Measurements from ENCODE around the gene B4GALT5. TPM values are rescaled to one million over a fixed set of nuclear protein-coding genes. Genes with fewer than 3 reads are reported as not detected.
"Not testable (repeated sequence)": the region's sequence is repeated elsewhere in the genome, so short reads cannot be mapped to it uniquely, and the experiment has no call there.

Gene B4GALT5
- total RNA-seq, 1 donor from 2014 or later = 39.3 TPM

GRCh38 chr20:49725694-49726093, 12.0 kb upstream of the B4GALT5 start:
- peaks cover 14% of the 10 kb centered on the region for H3K4me1 Mint-ChIP-seq (ENCODE audit: low read depth)
- H3K4me3 Mint-ChIP-seq = no peak overlapping the region
- no peak for DNase-seq (ENCODE audit: low spot score)
- intact Hi-C loops (cut with micrococcal nuclease) = no loop called here
- H3K36me3 Mint-ChIP-seq (ENCODE audit: low read depth) = no peaks in the 10 kb centered on the region
- H3K27ac Mint-ChIP-seq = no peak overlapping the region
- no peaks in the 10 kb centered on the region for H3K9me3 Mint-ChIP-seq
- H3K27me3 Mint-ChIP-seq (ENCODE audit: insufficient read depth) = peaks cover 1% of the 10 kb centered on the region

- H3K9me3 Mint-ChIP-seq; H3K27ac Mint-ChIP-seq; H3K36me3 Mint-ChIP-seq (ENCODE audit: low read depth); H3K27me3 Mint-ChIP-seq (ENCODE audit: insufficient read depth); intact Hi-C loops (cut with micrococcal nuclease); DNase-seq (ENCODE audit: low spot score): not testable (repeated sequence)
- peak overlapping the region; percentile 22 for H3K4me3 Mint-ChIP-seq
- peaks cover 14% of the 10 kb centered on the region for H3K4me1 Mint-ChIP-seq (ENCODE audit: low read depth)
Measured at GRCh38 chr20:49725224-49725606, 11.5 kb upstream of the B4GALT5 start.

- H3K27me3 Mint-ChIP-seq (ENCODE audit: insufficient read depth) = no peaks in the 10 kb centered on the region
- intact Hi-C loops (cut with micrococcal nuclease) = no loop called here
- H3K4me1 Mint-ChIP-seq (ENCODE audit: low read depth) = peaks cover 14% of the 10 kb centered on the region
- H3K36me3 Mint-ChIP-seq (ENCODE audit: low read depth) = no peaks in the 10 kb centered on the region
- no peak for DNase-seq (ENCODE audit: low spot score)
- H3K4me3 Mint-ChIP-seq = no peak overlapping the region
- no peaks in the 10 kb centered on the region for H3K9me3 Mint-ChIP-seq
- H3K27ac Mint-ChIP-seq = no peak overlapping the region
Measured at GRCh38 chr20:49724408-49725223, 10.9 kb upstream of the B4GALT5 start.

- H3K27ac Mint-ChIP-seq; DNase-seq (ENCODE audit: low spot score); H3K9me3 Mint-ChIP-seq; H3K27me3 Mint-ChIP-seq (ENCODE audit: insufficient read depth); intact Hi-C loops (cut with micrococcal nuclease); H3K36me3 Mint-ChIP-seq (ENCODE audit: low read depth); H3K4me3 Mint-ChIP-seq: not testable (repeated sequence)
- peaks cover 14% of the 10 kb centered on the region for H3K4me1 Mint-ChIP-seq (ENCODE audit: low read depth)
Measured at GRCh38 chr20:49723758-49724157, 10.1 kb upstream of the B4GALT5 start.

GRCh38 chr20:49721326-49721725, 7.6 kb upstream of the B4GALT5 start:
- H3K27ac Mint-ChIP-seq; intact Hi-C loops (cut with micrococcal nuclease); H3K27me3 Mint-ChIP-seq (ENCODE audit: insufficient read depth): not testable (repeated sequence)

GRCh38 chr20:49715466-49715865, 1.8 kb upstream of the B4GALT5 start:
- Mint-ChIP-seq H3K4me3 (peak overlapping the region; percentile 48), H3K27ac (no peak overlapping the region), H3K9me3 (no peaks in the 10 kb centered on the region), H3K4me1 (ENCODE audit: low read depth) (peaks cover 38% of the 10 kb centered on the region), H3K27me3 (ENCODE audit: insufficient read depth) (peaks cover 5% of the 10 kb centered on the region), H3K36me3 (ENCODE audit: low read depth) (peaks cover 4% of the 10 kb centered on the region)
- no peak for DNase-seq (ENCODE audit: low spot score)
- intact Hi-C loops (cut with micrococcal nuclease) = no loop called here

More at GRCh38 chr20:49721326-49721725, 7.6 kb upstream of the B4GALT5 start:
- not testable (repeated sequence) for H3K4me3 Mint-ChIP-seq; DNase-seq (ENCODE audit: low spot score); H3K9me3 Mint-ChIP-seq; H3K36me3 Mint-ChIP-seq (ENCODE audit: low read depth)
- peaks cover 21% of the 10 kb centered on the region for H3K4me1 Mint-ChIP-seq (ENCODE audit: low read depth)

GRCh38 chr20:49712996-49713752, 504 bp downstream of the B4GALT5 start:
- H3K4me1 Mint-ChIP-seq (ENCODE audit: low read depth) = peaks cover 50% of the 10 kb centered on the region
- peak; percentile 19 for DNase-seq (ENCODE audit: low spot score)
- H3K27me3 Mint-ChIP-seq (ENCODE audit: insufficient read depth) = peaks cover 5% of the 10 kb centered on the region
- peaks cover 4% of the 10 kb centered on the region for H3K36me3 Mint-ChIP-seq (ENCODE audit: low read depth)
- peak overlapping the region; percentile 92 for H3K4me3 Mint-ChIP-seq
- no peaks in the 10 kb centered on the region for H3K9me3 Mint-ChIP-seq
- peak overlapping the region; percentile 94 for H3K27ac Mint-ChIP-seq
- intact Hi-C loops (cut with micrococcal nuclease) = loop anchor here (1.0 to 5.0 kb wide), 5 partner anchors 14 to 134 kb away; partner anchors contain the start of gene SLC9A8

- peak overlapping the region; percentile 82 for H3K27ac Mint-ChIP-seq
- H3K27me3 Mint-ChIP-seq (ENCODE audit: insufficient read depth) = peaks cover 5% of the 10 kb centered on the region
- peaks cover 4% of the 10 kb centered on the region for H3K36me3 Mint-ChIP-seq (ENCODE audit: low read depth)
- intact Hi-C loops (cut with micrococcal nuclease) = loop anchor here (2.0 to 5.0 kb wide), 4 partner anchors 100 to 135 kb away; partner anchors contain the start of gene SLC9A8
- H3K4me1 Mint-ChIP-seq (ENCODE audit: low read depth) = peaks cover 46% of the 10 kb centered on the region
- DNase-seq (ENCODE audit: low spot score) = no peak
- no peaks in the 10 kb centered on the region for H3K9me3 Mint-ChIP-seq
- peak overlapping the region; percentile 92 for H3K4me3 Mint-ChIP-seq
Measured at GRCh38 chr20:49712646-49712995, 1.1 kb downstream of the B4GALT5 start.

- Mint-ChIP-seq H3K36me3 (ENCODE audit: low read depth) (peaks cover 4% of the 10 kb centered on the region), H3K4me3 (peak overlapping the region; percentile 92), H3K9me3 (no peaks in the 10 kb centered on the region), H3K4me1 (ENCODE audit: low read depth) (peaks cover 45% of the 10 kb centered on the region), H3K27me3 (ENCODE audit: insufficient read depth) (peaks cover 5% of the 10 kb centered on the region), H3K27ac (no peak overlapping the region)
- intact Hi-C loops (cut with micrococcal nuclease) = loop anchor here (2.0 to 5.0 kb wide), 4 partner anchors 100 to 135 kb away; partner anchors contain the start of gene SLC9A8
- no peak for DNase-seq (ENCODE audit: low spot score)
Measured at GRCh38 chr20:49712118-49712517, 1.6 kb downstream of the B4GALT5 start.

- Mint-ChIP-seq H3K36me3 (ENCODE audit: low read depth) (peaks cover 4% of the 10 kb centered on the region), H3K4me3 (peak overlapping the region; percentile 92), H3K9me3 (no peaks in the 10 kb centered on the region), H3K27ac (no peak overlapping the region), H3K27me3 (ENCODE audit: insufficient read depth) (peaks cover 5% of the 10 kb centered on the region), H3K4me1 (ENCODE audit: low read depth) (peaks cover 50% of the 10 kb centered on the region)
- no peak for DNase-seq (ENCODE audit: low spot score)
- intact Hi-C loops (cut with micrococcal nuclease) = loop anchor here (5.0 kb wide), 2 partner anchors 99 to 136 kb away; no protein-coding TSS in a partner anchor
Measured at GRCh38 chr20:49711667-49711987, 2.1 kb downstream of the B4GALT5 start.

GRCh38 chr20:49710971-49711666, 2.6 kb downstream of the B4GALT5 start:
- intact Hi-C loops (cut with micrococcal nuclease) = loop anchor here (5.0 kb wide), 2 partner anchors 99 to 136 kb away; no protein-coding TSS in a partner anchor
- Mint-ChIP-seq H3K4me1 (ENCODE audit: low read depth) (peaks cover 55% of the 10 kb centered on the region), H3K9me3 (no peaks in the 10 kb centered on the region), H3K27me3 (ENCODE audit: insufficient read depth) (peaks cover 5% of the 10 kb centered on the region), H3K36me3 (ENCODE audit: low read depth) (peaks cover 4% of the 10 kb centered on the region), H3K27ac (no peak overlapping the region), H3K4me3 (peak overlapping the region; percentile 92)
- DNase-seq (ENCODE audit: low spot score) = no peak

GRCh38 chr20:49707118-49707517, 6.6 kb downstream of the B4GALT5 start:
- intact Hi-C loops (cut with micrococcal nuclease) = no loop called here
- no peaks in the 10 kb centered on the region for H3K9me3 Mint-ChIP-seq
- no peak for DNase-seq (ENCODE audit: low spot score)
- H3K4me3 Mint-ChIP-seq = no peak overlapping the region
- H3K27me3 Mint-ChIP-seq (ENCODE audit: insufficient read depth) = no peaks in the 10 kb centered on the region
- H3K36me3 Mint-ChIP-seq (ENCODE audit: low read depth) = peaks cover 5% of the 10 kb centered on the region
- peaks cover 57% of the 10 kb centered on the region for H3K4me1 Mint-ChIP-seq (ENCODE audit: low read depth)
- H3K27ac Mint-ChIP-seq = no peak overlapping the region
